ENCODE data around the gene FAF1. TPM values are rescaled to one million over a fixed set of nuclear protein-coding genes. Genes with fewer than 3 reads are reported as not detected.

FAF1 gene
- total and polyA plus RNA-seq, 2 of the 8 experiments (the other 6 are each of a cell fraction or from before 2014, with no cell fraction given) = 10.8 to 65.9 TPM

DNA sequence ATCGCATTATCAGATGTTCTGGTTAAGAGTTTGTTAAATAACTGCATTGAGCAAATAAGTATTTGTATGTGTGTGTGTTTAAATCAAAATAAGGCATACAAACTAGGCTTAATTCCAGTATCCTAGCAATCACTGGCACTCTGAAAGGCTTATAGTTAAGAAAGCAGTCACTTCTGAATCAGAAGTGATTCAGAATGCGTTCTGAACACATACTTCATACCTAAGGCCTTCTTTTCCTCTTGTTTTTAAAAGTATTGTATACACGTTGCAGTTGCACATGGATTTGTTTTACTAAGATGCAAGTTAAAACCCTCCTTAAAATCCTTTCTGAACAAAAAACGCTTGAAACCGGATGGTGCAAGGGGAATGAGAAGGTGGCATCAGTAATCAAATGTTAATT, 298.4 kb downstream of the FAF1 start (continued):
- TF ChIP-seq, protein P1, sequence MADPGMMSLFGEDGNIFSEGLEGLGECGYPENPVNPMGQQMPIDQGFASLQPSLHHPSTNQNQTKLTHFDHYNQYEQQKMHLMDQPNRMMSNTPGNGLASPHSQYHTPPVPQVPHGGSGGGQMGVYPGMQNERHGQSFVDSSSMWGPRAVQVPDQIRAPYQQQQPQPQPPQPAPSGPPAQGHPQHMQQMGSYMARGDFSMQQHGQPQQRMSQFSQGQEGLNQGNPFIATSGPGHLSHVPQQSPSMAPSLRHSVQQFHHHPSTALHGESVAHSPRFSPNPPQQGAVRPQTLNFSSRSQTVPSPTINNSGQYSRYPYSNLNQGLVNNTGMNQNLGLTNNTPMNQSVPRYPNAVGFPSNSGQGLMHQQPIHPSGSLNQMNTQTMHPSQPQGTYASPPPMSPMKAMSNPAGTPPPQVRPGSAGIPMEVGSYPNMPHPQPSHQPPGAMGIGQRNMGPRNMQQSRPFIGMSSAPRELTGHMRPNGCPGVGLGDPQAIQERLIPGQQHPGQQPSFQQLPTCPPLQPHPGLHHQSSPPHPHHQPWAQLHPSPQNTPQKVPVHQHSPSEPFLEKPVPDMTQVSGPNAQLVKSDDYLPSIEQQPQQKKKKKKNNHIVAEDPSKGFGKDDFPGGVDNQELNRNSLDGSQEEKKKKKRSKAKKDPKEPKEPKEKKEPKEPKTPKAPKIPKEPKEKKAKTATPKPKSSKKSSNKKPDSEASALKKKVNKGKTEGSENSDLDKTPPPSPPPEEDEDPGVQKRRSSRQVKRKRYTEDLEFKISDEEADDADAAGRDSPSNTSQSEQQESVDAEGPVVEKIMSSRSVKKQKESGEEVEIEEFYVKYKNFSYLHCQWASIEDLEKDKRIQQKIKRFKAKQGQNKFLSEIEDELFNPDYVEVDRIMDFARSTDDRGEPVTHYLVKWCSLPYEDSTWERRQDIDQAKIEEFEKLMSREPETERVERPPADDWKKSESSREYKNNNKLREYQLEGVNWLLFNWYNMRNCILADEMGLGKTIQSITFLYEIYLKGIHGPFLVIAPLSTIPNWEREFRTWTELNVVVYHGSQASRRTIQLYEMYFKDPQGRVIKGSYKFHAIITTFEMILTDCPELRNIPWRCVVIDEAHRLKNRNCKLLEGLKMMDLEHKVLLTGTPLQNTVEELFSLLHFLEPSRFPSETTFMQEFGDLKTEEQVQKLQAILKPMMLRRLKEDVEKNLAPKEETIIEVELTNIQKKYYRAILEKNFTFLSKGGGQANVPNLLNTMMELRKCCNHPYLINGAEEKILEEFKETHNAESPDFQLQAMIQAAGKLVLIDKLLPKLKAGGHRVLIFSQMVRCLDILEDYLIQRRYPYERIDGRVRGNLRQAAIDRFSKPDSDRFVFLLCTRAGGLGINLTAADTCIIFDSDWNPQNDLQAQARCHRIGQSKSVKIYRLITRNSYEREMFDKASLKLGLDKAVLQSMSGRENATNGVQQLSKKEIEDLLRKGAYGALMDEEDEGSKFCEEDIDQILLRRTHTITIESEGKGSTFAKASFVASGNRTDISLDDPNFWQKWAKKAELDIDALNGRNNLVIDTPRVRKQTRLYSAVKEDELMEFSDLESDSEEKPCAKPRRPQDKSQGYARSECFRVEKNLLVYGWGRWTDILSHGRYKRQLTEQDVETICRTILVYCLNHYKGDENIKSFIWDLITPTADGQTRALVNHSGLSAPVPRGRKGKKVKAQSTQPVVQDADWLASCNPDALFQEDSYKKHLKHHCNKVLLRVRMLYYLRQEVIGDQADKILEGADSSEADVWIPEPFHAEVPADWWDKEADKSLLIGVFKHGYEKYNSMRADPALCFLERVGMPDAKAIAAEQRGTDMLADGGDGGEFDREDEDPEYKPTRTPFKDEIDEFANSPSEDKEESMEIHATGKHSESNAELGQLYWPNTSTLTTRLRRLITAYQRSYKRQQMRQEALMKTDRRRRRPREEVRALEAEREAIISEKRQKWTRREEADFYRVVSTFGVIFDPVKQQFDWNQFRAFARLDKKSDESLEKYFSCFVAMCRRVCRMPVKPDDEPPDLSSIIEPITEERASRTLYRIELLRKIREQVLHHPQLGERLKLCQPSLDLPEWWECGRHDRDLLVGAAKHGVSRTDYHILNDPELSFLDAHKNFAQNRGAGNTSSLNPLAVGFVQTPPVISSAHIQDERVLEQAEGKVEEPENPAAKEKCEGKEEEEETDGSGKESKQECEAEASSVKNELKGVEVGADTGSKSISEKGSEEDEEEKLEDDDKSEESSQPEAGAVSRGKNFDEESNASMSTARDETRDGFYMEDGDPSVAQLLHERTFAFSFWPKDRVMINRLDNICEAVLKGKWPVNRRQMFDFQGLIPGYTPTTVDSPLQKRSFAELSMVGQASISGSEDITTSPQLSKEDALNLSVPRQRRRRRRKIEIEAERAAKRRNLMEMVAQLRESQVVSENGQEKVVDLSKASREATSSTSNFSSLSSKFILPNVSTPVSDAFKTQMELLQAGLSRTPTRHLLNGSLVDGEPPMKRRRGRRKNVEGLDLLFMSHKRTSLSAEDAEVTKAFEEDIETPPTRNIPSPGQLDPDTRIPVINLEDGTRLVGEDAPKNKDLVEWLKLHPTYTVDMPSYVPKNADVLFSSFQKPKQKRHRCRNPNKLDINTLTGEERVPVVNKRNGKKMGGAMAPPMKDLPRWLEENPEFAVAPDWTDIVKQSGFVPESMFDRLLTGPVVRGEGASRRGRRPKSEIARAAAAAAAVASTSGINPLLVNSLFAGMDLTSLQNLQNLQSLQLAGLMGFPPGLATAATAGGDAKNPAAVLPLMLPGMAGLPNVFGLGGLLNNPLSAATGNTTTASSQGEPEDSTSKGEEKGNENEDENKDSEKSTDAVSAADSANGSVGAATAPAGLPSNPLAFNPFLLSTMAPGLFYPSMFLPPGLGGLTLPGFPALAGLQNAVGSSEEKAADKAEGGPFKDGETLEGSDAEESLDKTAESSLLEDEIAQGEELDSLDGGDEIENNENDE (IDR thresholded peaks at IDR 0.05; ENCODE audit: insufficient replicate concordance, low read length) = no peak
- no peak for TF ChIP-seq POLR2A (IDR thresholded peaks at IDR 0.05; ENCODE audit: control extremely low read depth in 1 of 2, low read depth in 2 of 2, low read length in 2 of 2)
- no peak for TF ChIP-seq CHD2 (IDR thresholded peaks at IDR 0.05; ENCODE audit: low read length)
- TF ChIP-seq ZNF274 (IDR thresholded peaks at IDR 0.05; ENCODE audit: borderline replicate concordance, extremely low read depth, low read length) = no peak
- TF ChIP-seq RBBP5 (IDR thresholded peaks at IDR 0.05; ENCODE audit: borderline replicate concordance, low read depth, low read length) = no peak
- no peak for TF ChIP-seq TEAD4 (IDR thresholded peaks at IDR 0.05; ENCODE audit: low read depth, low read length)
- TF ChIP-seq, protein P2, sequence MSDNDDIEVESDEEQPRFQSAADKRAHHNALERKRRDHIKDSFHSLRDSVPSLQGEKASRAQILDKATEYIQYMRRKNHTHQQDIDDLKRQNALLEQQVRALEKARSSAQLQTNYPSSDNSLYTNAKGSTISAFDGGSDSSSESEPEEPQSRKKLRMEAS (IDR thresholded peaks at IDR 0.05) = no peak
- no peak for TF ChIP-seq KDM1A (IDR thresholded peaks at IDR 0.05; ENCODE audit: borderline replicate concordance, low read length)
- TF ChIP-seq TAF7 (optimal IDR thresholded peaks at IDR 0.05; ENCODE audit: borderline replicate concordance, low read depth, low read length) = no peak
- TF ChIP-seq SIRT6 (IDR thresholded peaks at IDR 0.05; ENCODE audit: low read length) = no peak
- TF ChIP-seq PHF8 (conservative IDR thresholded peaks at IDR 0.05; ENCODE audit: low read depth, low read length) = no peak

All from H1 (cell line).